Suprapubic skin (tissue), 3 donors: Measurements from ENCODE around the gene SYT1.

Source experiments
- EP300 ChIP-seq: sonication (generic); formaldehyde crosslinking; IDR thresholded peaks from one replicate; pipeline ENCODE4 v1.6.1; 2017; ENCODE audit warnings: antibody characterized with exemption
- POLR2A ChIP-seq, 2 donors: fragments of 450-650 bp; IDR thresholded peaks; one replicate each; pipeline ENCODE4 v1.6.1; 2017; ENCODE audit warnings: antibody characterized with exemption in 2 of 2, mild to moderate bottlenecking in 2 of 2, moderate library complexity in 2 of 2
- TF ChIP-seq, protein P1 (sequence below), 2 donors: fragments of 200-600 bp in 1 of 2; fragments of 450-650 bp in 1 of 2; sonication (generic) in 1 of 2; IDR thresholded peaks; one replicate each; pipeline ENCODE4 v1.5.1; 2016 to 2019; ENCODE audit warnings: antibody characterized with exemption in 2 of 2, mild to moderate bottlenecking in 1 of 2, moderate library complexity in 1 of 2

GRCh38 chr12:79360286-79360685 is 495.7 kb downstream of the SYT1 start:
- TF ChIP-seq, protein P1, sequence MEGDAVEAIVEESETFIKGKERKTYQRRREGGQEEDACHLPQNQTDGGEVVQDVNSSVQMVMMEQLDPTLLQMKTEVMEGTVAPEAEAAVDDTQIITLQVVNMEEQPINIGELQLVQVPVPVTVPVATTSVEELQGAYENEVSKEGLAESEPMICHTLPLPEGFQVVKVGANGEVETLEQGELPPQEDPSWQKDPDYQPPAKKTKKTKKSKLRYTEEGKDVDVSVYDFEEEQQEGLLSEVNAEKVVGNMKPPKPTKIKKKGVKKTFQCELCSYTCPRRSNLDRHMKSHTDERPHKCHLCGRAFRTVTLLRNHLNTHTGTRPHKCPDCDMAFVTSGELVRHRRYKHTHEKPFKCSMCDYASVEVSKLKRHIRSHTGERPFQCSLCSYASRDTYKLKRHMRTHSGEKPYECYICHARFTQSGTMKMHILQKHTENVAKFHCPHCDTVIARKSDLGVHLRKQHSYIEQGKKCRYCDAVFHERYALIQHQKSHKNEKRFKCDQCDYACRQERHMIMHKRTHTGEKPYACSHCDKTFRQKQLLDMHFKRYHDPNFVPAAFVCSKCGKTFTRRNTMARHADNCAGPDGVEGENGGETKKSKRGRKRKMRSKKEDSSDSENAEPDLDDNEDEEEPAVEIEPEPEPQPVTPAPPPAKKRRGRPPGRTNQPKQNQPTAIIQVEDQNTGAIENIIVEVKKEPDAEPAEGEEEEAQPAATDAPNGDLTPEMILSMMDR (IDR thresholded peaks at IDR 0.05), result no peak
- TF ChIP-seq POLR2A (IDR thresholded peaks at IDR 0.05), result no peak
- TF ChIP-seq EP300, result no peak
